Neural cell (in vitro differentiated cells): ENCODE results near the gene TIAM1. TPM values are rescaled to one million over a fixed set of nuclear protein-coding genes. Genes with fewer than 3 reads are reported as not detected.

Experiments
- H2AFZ ChIP-seq: fragments of 200-600, 300-800 bp; sonication (generic), shearing (Covaris generic); 2 replicates; pipeline ENCODE4 v1.6.0; 2014; ENCODE audit warnings: low read depth, mild to moderate bottlenecking, antibody characterized with exemption, low read length, moderate library complexity
- H3F3A ChIP-seq: fragments of 200-600 bp; shearing (Covaris generic); 2 replicates; pipeline ENCODE4 v1.6.1; 2016; ENCODE audit warnings: mild to moderate bottlenecking, moderate library complexity, mixed read lengths, antibody characterized with exemption, low read length; ENCODE audit not compliant: insufficient read depth, poor library complexity, severe bottlenecking
- H3K27ac ChIP-seq: fragments of 200-600, 300-800 bp; sonication (generic), shearing (Covaris generic); 2 replicates; pipeline ENCODE4 v1.5.1; 2014; ENCODE audit warnings: mild to moderate bottlenecking, low read length, moderate library complexity
- H3K27me3 ChIP-seq: fragments of 300-800, 200-600 bp; sonication (generic), shearing (Covaris generic); 2 replicates; pipeline ENCODE4 v1.6.0; 2014; ENCODE audit warnings: mild to moderate bottlenecking, low read depth, low read length, moderate library complexity; ENCODE audit not compliant: insufficient read depth
- H3K36me3 ChIP-seq: fragments of 300-800, 200-600 bp; sonication (generic), shearing (Covaris generic); 2 replicates; pipeline ENCODE4 v1.5.1; 2014; ENCODE audit warnings: mild to moderate bottlenecking, antibody characterized with exemption, low read length, moderate library complexity; ENCODE audit not compliant: insufficient read depth
- H3K4me2 ChIP-seq: fragments of 300-800, 200-600 bp; sonication (generic), shearing (Covaris generic); 2 replicates; pipeline ENCODE4 v1.6.0; 2014; ENCODE audit warnings: mild to moderate bottlenecking, low read length
- H3K4me3 ChIP-seq: fragments of 300-800, 200-600 bp; sonication (generic), shearing (Covaris generic); 2 replicates; pipeline ENCODE4 v1.5.1; 2014; ENCODE audit warnings: mild to moderate bottlenecking, low read length, moderate library complexity
- H3K79me2 ChIP-seq: fragments of 200-600 bp; shearing (Covaris generic); replicated peaks from 2 replicates; pipeline ENCODE4 v1.6.0; 2014; ENCODE audit warnings: mild to moderate bottlenecking, low read length, moderate library complexity; ENCODE audit not compliant: insufficient read depth
- H3K9ac ChIP-seq: fragments of 300-800, 200-600 bp; sonication (generic), shearing (Covaris generic); 2 replicates; pipeline ENCODE4 v1.6.1; 2016; ENCODE audit warnings: mild to moderate bottlenecking, low read length, mixed read lengths
- H3K9me2 ChIP-seq: fragments of 200-600 bp; shearing (Covaris generic); 2 replicates; pipeline ENCODE4 v1.6.1; 2016; ENCODE audit warnings: mild to moderate bottlenecking, low read length, mixed read lengths; ENCODE audit not compliant: insufficient read depth
- H3K9me3 ChIP-seq: fragments of 200-600, 300-800 bp; sonication (generic), shearing (Covaris generic); 2 replicates; pipeline ENCODE4 v1.6.1; 2016; ENCODE audit warnings: mild to moderate bottlenecking, mixed run types, low read length, moderate library complexity, mixed read lengths
- H4K20me1 ChIP-seq: fragments of 200-600 bp; shearing (Covaris generic); 2 replicates; pipeline ENCODE4 v1.6.1; 2016; ENCODE audit warnings: mild to moderate bottlenecking, mixed run types; ENCODE audit not compliant: insufficient read depth
- CTCF ChIP-seq: fragments of 450-650 bp; IDR thresholded peaks from 2 replicates; pipeline ENCODE4 v1.5.1; 2014; ENCODE audit warnings: antibody characterized with exemption, mild to moderate bottlenecking, moderate library complexity; ENCODE audit not compliant: poor library complexity, severe bottlenecking
- EP300 ChIP-seq: fragments of 450-650 bp; conservative IDR thresholded peaks from 2 replicates; pipeline ENCODE4 v1.6.1; 2014; ENCODE audit warnings: antibody characterized with exemption, mild to moderate bottlenecking, moderate library complexity; ENCODE audit not compliant: poor library complexity, severe bottlenecking
- EZH2 ChIP-seq: fragments of 200-600, 300-800 bp; shearing (Covaris generic), sonication (generic); IDR thresholded peaks from 2 replicates; pipeline ENCODE4 v1.6.1; 2014; ENCODE audit warnings: antibody characterized with exemption, low read length, borderline replicate concordance, mild to moderate bottlenecking; ENCODE audit not compliant: insufficient read depth, poor library complexity, severe bottlenecking
- MXI1 ChIP-seq: fragments of 450-650 bp; conservative IDR thresholded peaks from 2 replicates; pipeline ENCODE4 v1.6.1; 2014; ENCODE audit warnings: antibody characterized with exemption, mild to moderate bottlenecking; ENCODE audit not compliant: poor library complexity, severe bottlenecking
- POLR2AphosphoS5 ChIP-seq: IDR thresholded peaks from 2 replicates; pipeline ENCODE4 v1.6.1; 2012
- RAD21 ChIP-seq: fragments of 450-650 bp; conservative IDR thresholded peaks from 2 replicates; pipeline ENCODE4 v1.6.1; 2014; ENCODE audit warnings: antibody characterized with exemption, mild to moderate bottlenecking, moderate library complexity
- REST ChIP-seq: IDR thresholded peaks from 2 replicates; pipeline ENCODE4 v1.6.1; 2012; ENCODE audit warnings: borderline replicate concordance
- SMC3 ChIP-seq: fragments of 450-650 bp; conservative IDR thresholded peaks from 2 replicates; pipeline ENCODE4 v1.6.1; 2014; ENCODE audit warnings: antibody characterized with exemption, mild to moderate bottlenecking, moderate library complexity; ENCODE audit not compliant: poor library complexity
- TAF1 ChIP-seq: IDR thresholded peaks from 2 replicates; pipeline ENCODE4 v1.6.1; 2012; ENCODE audit warnings: low read depth
- polyA plus RNA-seq: library from polyadenylated mRNA; depleted of rRNA; stranded (reverse); fragments of >200 nt; gene quantifications from 2 replicates; pipeline ENCODE4 v1.2.3, GENCODE V29; 2014

TIAM1 gene
- polyA plus RNA-seq, 1 donor from 2014 or later: 13.2 TPM

GRCh38 chr21:31088474-31088751 lies 255.6 kb downstream of the TIAM1 start:
- no peaks in the 10 kb centered on the region for H3K27me3 ChIP-seq
- H3K4me3 ChIP-seq: no peak overlapping the region
- no peak overlapping the region for H3K27ac ChIP-seq
- no peaks in the 10 kb centered on the region for H3K9me2 ChIP-seq
- no peak overlapping the region for H3K9ac ChIP-seq
- TF ChIP-seq REST: no peak
- no peak for TF ChIP-seq RAD21
- no peak for TF ChIP-seq CTCF
- no peak for TF ChIP-seq EZH2
- TF ChIP-seq EP300: no peak
- TF ChIP-seq SMC3: no peak
- TF ChIP-seq MXI1: no peak
- no peak for TF ChIP-seq POLR2AphosphoS5
- TF ChIP-seq TAF1: no peak
- H3K4me2 ChIP-seq: no peak overlapping the region
- H3K9me3 ChIP-seq: no peaks in the 10 kb centered on the region
- no peaks in the 10 kb centered on the region for H3F3A ChIP-seq
- no peaks in the 10 kb centered on the region for H4K20me1 ChIP-seq
- no peak overlapping the region for H2AFZ ChIP-seq
- no peaks in the 10 kb centered on the region for H3K36me3 ChIP-seq
- no peaks in the 10 kb centered on the region for H3K79me2 ChIP-seq

- Histone ChIP-seq H3F3A (no peaks in the 10 kb centered on the region), H3K27ac (no peak overlapping the region), H2AFZ (no peak overlapping the region), H3K27me3 (no peaks in the 10 kb centered on the region), H3K9me2 (no peaks in the 10 kb centered on the region), H3K4me3 (no peak overlapping the region), H3K36me3 (no peaks in the 10 kb centered on the region), H3K9ac (no peak overlapping the region), H3K4me2 (no peak overlapping the region), H3K9me3 (no peaks in the 10 kb centered on the region), H4K20me1 (no peaks in the 10 kb centered on the region), H3K79me2 (no peaks in the 10 kb centered on the region)
- TF ChIP-seq REST (no peak), CTCF (no peak), POLR2AphosphoS5 (no peak), EP300 (no peak), EZH2 (no peak), RAD21 (no peak), SMC3 (no peak), MXI1 (no peak), TAF1 (no peak)
Observed at GRCh38 chr21:31087639-31088473, 256.2 kb downstream of the TIAM1 start.
